GM23248 (cell line): ENCODE measurements around the gene MRPS34. TPM values are rescaled to one million over a fixed set of nuclear protein-coding genes. Genes with fewer than 3 reads are reported as not detected.

Experiments
- DNase-seq: peaks from one replicate; pipeline ENCODE4 v3.0.0-alpha.2; 2015
- H2AFZ ChIP-seq: fragments of 200-600 bp; sonication (generic); 2 replicates; pipeline ENCODE4 v1.6.1; 2016; ENCODE audit warnings: antibody characterized with exemption
- H3F3A ChIP-seq: fragments of 200-600 bp; sonication (generic); 2 replicates; pipeline ENCODE4 v1.6.1; 2016; ENCODE audit warnings: mild to moderate bottlenecking, antibody characterized with exemption, mixed run types; ENCODE audit not compliant: insufficient read depth
- H3K27ac ChIP-seq: fragments of 200-600 bp; sonication (generic); 2 replicates; pipeline ENCODE4 v1.5.1; 2016; ENCODE audit warnings: mild to moderate bottlenecking
- H3K27me3 ChIP-seq: fragments of 200-600 bp; sonication (generic); replicated peaks from 2 replicates; pipeline ENCODE4 v1.6.1; 2016; ENCODE audit warnings: mild to moderate bottlenecking; ENCODE audit not compliant: insufficient read depth
- H3K36me3 ChIP-seq: fragments of 200-600 bp; sonication (generic); 2 replicates; pipeline ENCODE4 v1.6.1; 2016; ENCODE audit warnings: low read depth, mild to moderate bottlenecking
- H3K4me1 ChIP-seq: fragments of 200-600 bp; sonication (generic); 2 replicates; pipeline ENCODE4 v1.6.1; 2016; ENCODE audit warnings: mild to moderate bottlenecking; ENCODE audit not compliant: insufficient read depth
- H3K4me2 ChIP-seq: fragments of 200-600 bp; sonication (generic); one replicate; pipeline ENCODE4 v1.6.1; 2016; ENCODE audit warnings: mild to moderate bottlenecking; ENCODE audit not compliant: unreplicated experiment
- H3K4me3 ChIP-seq: fragments of 200-600 bp; sonication (generic); 2 replicates; pipeline ENCODE4 v1.5.1; 2016; ENCODE audit warnings: mild to moderate bottlenecking
- H3K79me2 ChIP-seq: fragments of 200-600 bp; sonication (generic); 2 replicates; pipeline ENCODE4 v1.6.1; 2016; ENCODE audit warnings: mild to moderate bottlenecking; ENCODE audit not compliant: insufficient read depth
- H3K9ac ChIP-seq: fragments of 200-600 bp; sonication (generic); 2 replicates; pipeline ENCODE4 v1.6.1; 2016; ENCODE audit warnings: mild to moderate bottlenecking
- H3K9me2 ChIP-seq: fragments of 200-600 bp; sonication (generic); 2 replicates; pipeline ENCODE4 v1.6.1; 2016; ENCODE audit warnings: mixed run types, mild to moderate bottlenecking, moderate library complexity; ENCODE audit not compliant: insufficient read depth
- H3K9me3 ChIP-seq: fragments of 200-600 bp; sonication (generic); one replicate; pipeline ENCODE4 v1.6.1; 2017; ENCODE audit warnings: low read depth
- H4K20me1 ChIP-seq: fragments of 200-600 bp; sonication (generic); 2 replicates; pipeline ENCODE4 v1.6.0; 2016; ENCODE audit not compliant: insufficient read depth
- EZH2 ChIP-seq: fragments of 200-600 bp; sonication (generic); IDR thresholded peaks from 2 replicates; pipeline ENCODE4 v1.6.1; 2018; ENCODE audit warnings: antibody characterized with exemption, mild to moderate bottlenecking; ENCODE audit not compliant: insufficient read depth, poor library complexity, severe bottlenecking
- EZH2phosphoT487 ChIP-seq: fragments of 200-600 bp; sonication (generic); IDR thresholded peaks from 2 replicates; pipeline ENCODE4 v1.6.1; 2018; ENCODE audit warnings: antibody characterized with exemption, moderate library complexity, mild to moderate bottlenecking, low read depth; ENCODE audit not compliant: insufficient read depth
- WGBS, 2 experiments: methylation state at CpG; one replicate each; pipeline ENCODE4 v1.1.6; 2015 to 2017; ENCODE audit warnings: low lambda C conversion rate in 2 of 2, low coverage in 1 of 2; ENCODE audit errors: missing lambda C conversion rate in 2 of 2; 5-methylcytosine and 5-hydroxymethylcytosine counted together
- in situ Hi-C: fragments of 300-500 bp; cut with MboI; formaldehyde crosslinking; loops from 2 replicates; pipeline ENCODE4 v1.15.0; 2020
- polyA plus RNA-seq: library from polyadenylated mRNA; unstranded; fragments of >200 nt; fragmentation: Nextera tagmentation; extraction: Ambion mirVana; gene quantifications from 2 replicates; pipeline ENCODE4 v1.2.1, GENCODE V29; 2016
- total RNA-seq: library from RNA; depleted of rRNA; stranded (reverse); fragments of >200 nt; shearing (Covaris generic); gene quantifications from 2 replicates; pipeline ENCODE4 v1.2.3, GENCODE V29; 2014

The MRPS34 gene
- total and polyA plus RNA-seq, 2 experiments from 2014 or later, result 96.5 to 119 TPM

GRCh38 chr16:1732071-1732470, 40.9 kb downstream of the MRPS34 start:
- Histone ChIP-seq H3K36me3 (no peaks in the 10 kb centered on the region; the same call in 1 of the 2 replicates), H3K4me2 (no peak overlapping the region), H3K9ac (no peak overlapping the region), H4K20me1 (no peaks in the 10 kb centered on the region), H3K4me3 (no peak overlapping the region), H3K9me2 (no peaks in the 10 kb centered on the region), H3K9me3 (no peaks in the 10 kb centered on the region), H3K27me3 (no peaks in the 10 kb centered on the region), H2AFZ (no peak overlapping the region), H3K4me1 (no peaks in the 10 kb centered on the region), H3K27ac (no peak overlapping the region), H3F3A (peaks cover 10% of the 10 kb centered on the region; the same call in 1 of the 2 replicates), H3K79me2 (peaks cover 11% of the 10 kb centered on the region)
- DNase-seq, result no peak
- in situ Hi-C loops, result no loop called here
- 87 to 88% methylated on average over 14 of the region's 14 CpGs for WGBS, 2 experiments
- TF ChIP-seq EZH2 (no peak), EZH2phosphoT487 (no peak)

GRCh38 chr16:1731603-1732002, 41.3 kb downstream of the MRPS34 start:
- 77 to 79% methylated on average over 7 of the region's 7 CpGs for WGBS, 2 experiments
- H3K36me3 ChIP-seq, result no peaks in the 10 kb centered on the region; the same call in 1 of the 2 replicates
- no peaks in the 10 kb centered on the region for H3K4me1 ChIP-seq
- no peaks in the 10 kb centered on the region for H3K9me3 ChIP-seq
- H3F3A ChIP-seq, result peaks cover 10% of the 10 kb centered on the region; the same call in 1 of the 2 replicates
- no peaks in the 10 kb centered on the region for H3K9me2 ChIP-seq
- in situ Hi-C loops, result no loop called here
- no peak overlapping the region for H3K4me2 ChIP-seq
- no peak overlapping the region for H3K27ac ChIP-seq
- H4K20me1 ChIP-seq, result no peaks in the 10 kb centered on the region
- no peak overlapping the region for H3K4me3 ChIP-seq
- no peak overlapping the region for H3K9ac ChIP-seq
- H3K27me3 ChIP-seq, result no peaks in the 10 kb centered on the region
- no peak overlapping the region for H2AFZ ChIP-seq
- no peak for DNase-seq
- TF ChIP-seq EZH2phosphoT487, result no peak
- no peak for TF ChIP-seq EZH2
- peaks cover 15% of the 10 kb centered on the region for H3K79me2 ChIP-seq

DNA sequence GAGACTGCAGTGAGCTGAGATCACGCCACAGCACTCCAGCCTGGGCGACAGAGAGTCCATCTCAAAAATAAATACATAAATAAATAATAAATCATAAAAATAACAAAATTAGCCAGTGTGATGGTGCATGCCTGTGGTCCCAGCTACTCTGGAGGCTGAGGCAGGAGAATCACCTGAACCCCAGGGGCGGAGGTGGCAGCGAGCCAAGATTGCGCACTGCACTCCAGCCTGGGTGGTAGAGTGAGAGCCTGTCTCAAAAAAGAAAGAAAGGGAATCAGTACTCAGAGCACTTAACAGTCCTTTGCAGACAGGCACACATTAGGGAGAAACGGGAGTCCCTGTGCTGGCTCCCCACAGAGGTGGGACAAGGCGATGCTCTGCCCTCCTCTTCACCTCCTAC, 41.9 kb downstream of the MRPS34 start:
- Histone ChIP-seq H3K4me2 (no peak overlapping the region), H3K27ac (no peak overlapping the region), H3K79me2 (peaks cover 21% of the 10 kb centered on the region), H3F3A (peaks cover 10% of the 10 kb centered on the region; the same call in 1 of the 2 replicates), H4K20me1 (no peaks in the 10 kb centered on the region), H3K9ac (no peak overlapping the region), H3K27me3 (no peaks in the 10 kb centered on the region), H3K9me2 (no peaks in the 10 kb centered on the region), H3K36me3 (no peaks in the 10 kb centered on the region; the same call in 1 of the 2 replicates), H3K4me1 (no peaks in the 10 kb centered on the region), H3K9me3 (no peaks in the 10 kb centered on the region), H3K4me3 (no peak overlapping the region), H2AFZ (no peak overlapping the region)
- 96% methylated on average over 7 of the region's 7 CpGs for WGBS, 2 experiments
- in situ Hi-C loops, result no loop called here
- no peak for TF ChIP-seq EZH2phosphoT487
- no peak for TF ChIP-seq EZH2
- no peak for DNase-seq

- Histone ChIP-seq H3K9ac (no peak overlapping the region), H3K36me3 (no peaks in the 10 kb centered on the region; the same call in 1 of the 2 replicates), H3K9me2 (no peaks in the 10 kb centered on the region), H2AFZ (no peak overlapping the region), H3K9me3 (no peaks in the 10 kb centered on the region), H3K27me3 (no peaks in the 10 kb centered on the region), H3K4me3 (no peak overlapping the region), H4K20me1 (no peaks in the 10 kb centered on the region), H3K27ac (no peak overlapping the region), H3K4me1 (no peaks in the 10 kb centered on the region), H3F3A (no peaks in the 10 kb centered on the region), H3K4me2 (no peak overlapping the region), H3K79me2 (peaks cover 37% of the 10 kb centered on the region)
- 92 to 93% methylated on average over 18 to 35 of the region's 35 CpGs for WGBS, 2 experiments
- in situ Hi-C loops, result no loop called here
- TF ChIP-seq EZH2phosphoT487, result no peak
- TF ChIP-seq EZH2, result no peak
- no peak for DNase-seq
Observed at GRCh38 chr16:1729445-1729844, 43.5 kb downstream of the MRPS34 start.
